GM19324 (cell line): ENCODE data around the gene IL18RAP.

Experiments
- ATAC-seq: cut with Tn5 transposase; IDR thresholded peaks from one replicate; pipeline ENCODE4 v1.9.1; 2021; ENCODE audit warnings: mild to moderate bottlenecking, moderate library complexity; ENCODE audit not compliant: unreplicated experiment, low FRiP score

The IL18RAP gene, protein sequence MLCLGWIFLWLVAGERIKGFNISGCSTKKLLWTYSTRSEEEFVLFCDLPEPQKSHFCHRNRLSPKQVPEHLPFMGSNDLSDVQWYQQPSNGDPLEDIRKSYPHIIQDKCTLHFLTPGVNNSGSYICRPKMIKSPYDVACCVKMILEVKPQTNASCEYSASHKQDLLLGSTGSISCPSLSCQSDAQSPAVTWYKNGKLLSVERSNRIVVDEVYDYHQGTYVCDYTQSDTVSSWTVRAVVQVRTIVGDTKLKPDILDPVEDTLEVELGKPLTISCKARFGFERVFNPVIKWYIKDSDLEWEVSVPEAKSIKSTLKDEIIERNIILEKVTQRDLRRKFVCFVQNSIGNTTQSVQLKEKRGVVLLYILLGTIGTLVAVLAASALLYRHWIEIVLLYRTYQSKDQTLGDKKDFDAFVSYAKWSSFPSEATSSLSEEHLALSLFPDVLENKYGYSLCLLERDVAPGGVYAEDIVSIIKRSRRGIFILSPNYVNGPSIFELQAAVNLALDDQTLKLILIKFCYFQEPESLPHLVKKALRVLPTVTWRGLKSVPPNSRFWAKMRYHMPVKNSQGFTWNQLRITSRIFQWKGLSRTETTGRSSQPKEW

DNA sequence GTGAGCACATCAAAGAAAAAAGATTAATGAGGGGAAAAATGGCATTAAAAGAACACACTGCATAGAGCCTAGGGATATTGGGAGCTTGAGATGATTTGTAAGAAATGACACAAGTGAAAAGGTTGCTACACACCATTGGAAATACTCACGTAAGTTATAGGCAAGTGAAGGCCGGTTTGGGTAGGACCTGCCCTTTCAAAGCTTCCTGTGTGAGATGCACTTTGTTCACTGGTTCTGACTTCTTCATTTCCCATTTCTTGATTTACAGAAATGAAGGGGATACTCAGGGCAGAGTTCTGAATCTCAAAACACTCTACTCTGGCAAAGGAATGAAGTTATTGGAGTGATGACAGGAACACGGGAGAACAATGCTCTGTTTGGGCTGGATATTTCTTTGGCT is at the start of gene IL18RAP:
TSS of gene IL18RAP (plus strand) at position 251 of the 400 bp plus-strand sequence. CDS start at position 369, 118 bp downstream.
- no peak for ATAC-seq

DNA sequence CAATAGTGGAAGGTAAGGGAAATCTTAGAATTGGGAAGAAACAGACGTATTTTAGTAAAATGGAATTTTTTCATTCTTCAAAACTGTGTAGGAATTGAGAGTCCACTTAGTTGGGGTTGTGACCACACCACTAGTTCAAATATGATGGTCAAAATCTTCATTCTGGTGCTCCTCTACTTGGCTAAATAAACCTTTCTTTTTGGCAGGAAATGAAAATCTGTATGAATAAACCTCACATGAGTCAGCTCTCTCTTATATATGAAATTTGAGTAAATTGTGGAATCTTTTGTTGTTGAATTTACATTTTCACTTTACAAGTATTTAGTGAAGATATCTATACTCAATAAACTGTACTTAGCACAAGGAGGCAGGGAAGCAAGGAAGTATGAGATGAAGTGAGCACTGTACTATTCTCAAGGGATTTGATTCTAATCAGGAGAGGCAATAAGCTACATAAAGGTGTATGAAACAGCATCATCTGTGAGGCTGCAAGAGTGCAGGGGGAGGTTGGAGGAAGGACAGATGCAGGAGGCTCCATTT is 46.8 kb upstream of the IL18RAP start:
- no peak for ATAC-seq

DNA sequence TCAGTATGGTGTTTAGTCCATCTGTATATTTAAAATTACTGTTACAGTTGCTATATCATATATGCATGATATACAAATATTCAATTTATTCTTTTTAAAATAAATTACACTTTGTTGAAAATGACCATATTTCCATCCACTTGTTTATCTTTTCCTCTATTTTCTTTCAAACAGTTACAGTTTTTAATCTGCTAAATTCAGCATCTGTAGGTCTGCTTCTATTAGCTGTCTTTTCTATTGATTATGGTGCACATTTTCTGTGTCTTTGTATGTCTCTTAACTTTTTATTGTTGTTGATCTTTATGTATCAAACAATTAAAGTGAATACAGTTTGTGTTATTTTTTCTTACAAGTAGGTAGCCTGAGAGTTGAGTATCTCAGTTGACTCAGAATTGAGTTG is 39.2 kb upstream of the IL18RAP start:
- ATAC-seq: no peak

DNA sequence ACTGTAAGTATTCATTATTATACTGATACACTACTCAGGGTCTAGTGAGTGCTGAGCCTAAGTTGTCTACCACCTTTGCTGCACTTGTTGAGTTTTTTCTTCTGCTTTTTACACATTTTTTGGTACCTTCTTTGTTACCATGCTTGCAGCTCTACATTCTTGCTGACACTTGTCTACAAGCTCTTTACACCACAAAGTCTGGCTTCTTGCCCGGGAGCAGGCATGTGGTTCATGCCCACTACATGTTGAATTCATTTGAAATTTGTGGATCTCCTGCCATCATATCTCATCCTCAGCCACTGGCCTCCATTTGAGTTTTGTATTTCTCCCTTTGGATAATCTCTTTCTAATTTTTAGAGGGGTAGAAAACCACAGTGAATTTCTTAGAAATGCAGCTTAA is 37.4 kb upstream of the IL18RAP start:
- no peak for ATAC-seq

DNA sequence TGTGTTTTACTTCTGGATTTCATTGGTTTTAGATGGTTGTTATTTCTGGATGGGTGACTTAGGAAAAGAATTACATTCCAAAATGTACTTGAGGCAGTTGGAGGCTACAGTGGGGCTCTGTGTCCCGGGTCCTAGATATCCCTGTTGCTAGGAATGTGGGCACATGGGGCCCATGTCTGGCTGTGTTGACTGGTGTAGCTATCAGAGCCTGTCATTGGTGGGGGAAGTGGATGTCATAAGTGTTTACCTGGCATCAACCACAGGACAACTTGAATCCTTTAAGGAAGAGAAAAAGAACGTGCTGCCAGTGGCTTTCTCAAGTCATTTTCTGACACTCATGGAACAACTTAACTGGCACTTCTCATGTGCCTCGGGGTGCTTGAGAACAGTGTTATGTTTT is 37.0 kb upstream of the IL18RAP start:
- ATAC-seq: no peak

DNA sequence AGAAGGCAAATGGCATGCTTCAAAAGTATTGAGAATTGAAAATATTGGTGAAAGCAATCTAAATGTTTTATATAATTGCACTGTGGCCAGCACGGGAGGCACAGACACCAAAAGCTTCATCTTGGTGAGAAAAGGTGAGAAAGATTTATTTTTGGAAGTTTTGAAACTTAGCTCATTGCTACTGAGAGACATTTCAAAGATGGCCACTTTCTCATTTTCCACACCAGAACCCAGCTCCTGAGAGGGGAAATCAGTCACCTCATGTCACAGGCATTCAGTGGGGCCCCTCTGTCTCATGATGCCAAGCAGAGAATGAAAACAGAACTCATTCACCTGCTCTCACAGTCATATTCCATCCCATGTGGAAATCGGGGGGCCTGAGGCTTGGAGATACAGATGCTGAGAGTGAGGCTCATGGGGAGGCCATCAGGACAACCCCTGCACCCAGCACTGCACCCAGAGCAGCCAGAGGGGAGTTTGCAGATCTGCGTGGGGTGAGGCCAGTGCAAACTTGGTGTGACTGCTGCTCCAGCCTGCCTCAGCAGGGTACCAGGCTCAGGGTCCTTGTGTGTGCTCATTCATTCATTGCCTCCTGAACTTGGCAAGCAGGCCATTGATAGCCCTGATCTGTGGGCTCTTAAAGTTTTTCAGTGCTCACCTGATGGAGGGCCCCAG is 36.0 kb upstream of the IL18RAP start:
- ATAC-seq: no peak

DNA sequence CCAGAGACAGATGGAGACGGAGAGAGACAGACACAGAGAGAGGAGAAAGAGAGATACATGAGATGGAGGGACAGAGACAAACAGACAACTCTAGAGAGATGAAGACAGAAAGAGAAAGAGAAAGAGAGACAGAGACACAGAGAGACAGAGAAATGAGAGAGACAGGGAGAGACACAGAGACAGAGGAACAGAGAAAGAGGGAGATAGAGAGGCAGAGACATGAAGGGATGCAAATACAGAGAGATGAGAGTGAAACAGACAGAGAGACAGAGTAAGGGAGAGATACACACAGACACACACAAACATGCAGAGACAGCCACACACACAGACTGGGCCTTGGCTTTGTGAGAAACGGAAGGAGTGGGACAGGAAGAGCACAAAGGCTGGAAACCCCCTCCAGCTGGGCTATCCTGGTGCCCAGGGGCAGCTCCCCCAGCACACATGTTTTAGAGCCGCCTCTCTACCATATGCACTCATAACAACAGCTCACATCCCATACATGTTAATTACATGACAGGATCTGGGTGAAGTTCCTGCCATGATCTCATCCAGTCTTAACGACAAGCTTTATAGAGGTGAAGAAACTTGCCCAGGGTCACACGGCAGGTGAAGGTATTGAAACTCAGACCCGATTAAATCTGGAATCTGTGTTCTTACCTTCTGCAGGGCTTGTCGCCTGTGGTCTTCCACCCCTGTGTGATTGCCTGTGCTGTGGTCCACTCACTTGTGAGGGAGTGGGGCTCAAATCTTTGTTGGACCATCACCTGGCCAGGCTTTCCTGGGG is 35.0 kb upstream of the IL18RAP start:
- ATAC-seq: no peak

DNA sequence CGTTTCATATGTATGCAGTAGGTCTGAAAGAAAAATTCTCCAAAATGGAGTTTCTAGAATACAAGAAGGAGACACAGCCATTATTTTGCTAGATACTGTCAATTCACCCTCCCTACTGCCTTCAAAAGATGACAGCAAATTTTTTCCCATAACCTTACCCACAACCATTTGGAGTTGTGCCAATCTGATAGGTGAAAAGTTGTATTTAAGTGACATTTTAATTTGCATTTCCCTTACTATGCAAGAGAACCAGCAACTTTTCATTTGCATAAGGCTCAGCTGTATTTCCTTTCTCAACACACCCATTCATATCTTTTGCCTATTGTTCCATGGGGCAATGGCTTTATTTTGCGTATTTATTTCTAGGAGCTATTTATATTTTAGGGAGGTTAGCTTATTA is 31.4 kb upstream of the IL18RAP start:
- no peak for ATAC-seq

DNA sequence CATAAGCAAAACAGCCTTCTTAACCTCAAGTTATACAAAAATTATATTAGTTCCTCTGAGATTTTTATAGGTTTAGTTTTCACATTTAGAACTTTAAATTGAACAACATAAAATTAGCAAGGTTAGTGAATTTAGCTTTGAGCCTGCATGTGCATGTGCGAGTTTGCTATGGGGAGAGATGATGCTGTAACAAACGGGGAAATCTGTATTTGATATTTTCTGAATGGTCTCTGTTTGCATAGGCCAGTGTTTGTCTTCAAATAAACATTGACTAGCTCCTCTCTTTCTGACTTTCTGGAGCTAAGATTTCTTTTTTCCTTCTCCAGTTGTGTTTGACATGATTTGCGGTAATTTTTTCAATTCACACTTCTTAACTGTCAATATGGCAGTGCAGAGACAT is 30.9 kb upstream of the IL18RAP start:
- ATAC-seq: no peak

DNA sequence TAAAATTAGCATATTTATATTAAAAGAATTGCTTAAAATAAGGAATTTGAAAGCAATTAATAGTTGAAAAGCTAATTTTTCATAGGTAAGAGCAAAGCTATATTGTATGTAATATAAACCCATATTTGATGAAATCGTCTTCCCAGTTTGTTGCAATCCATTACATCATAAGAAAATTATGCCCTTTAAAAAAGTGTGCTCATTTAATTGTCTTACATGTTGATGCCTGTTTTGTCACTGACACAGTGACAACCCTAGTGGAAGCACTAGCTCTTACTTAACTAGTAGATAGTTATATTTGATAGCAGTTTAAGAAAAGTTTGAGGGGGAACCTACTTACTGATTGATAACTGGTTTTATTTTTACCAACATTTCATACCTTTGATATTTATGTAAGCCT is 30.0 kb upstream of the IL18RAP start:
- ATAC-seq: no peak

DNA sequence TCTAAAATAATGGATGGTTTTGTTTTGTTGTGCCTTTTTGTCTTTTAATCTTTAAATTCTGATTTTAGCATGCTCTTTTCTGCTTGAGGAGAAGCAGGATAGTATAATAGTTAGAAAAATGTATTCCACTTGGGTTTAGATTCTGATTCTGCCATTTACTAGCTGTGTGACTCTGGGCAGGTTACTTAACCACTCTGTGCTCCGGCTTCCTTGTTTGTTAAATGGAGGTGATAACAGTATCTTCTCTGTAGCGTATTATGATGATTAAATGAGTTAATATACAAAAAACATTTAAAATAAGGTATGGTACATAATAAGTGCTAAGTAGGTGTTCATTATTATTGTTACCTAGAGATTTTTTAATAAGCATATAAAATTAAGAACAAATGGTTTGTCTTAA is 26.9 kb upstream of the IL18RAP start:
- ATAC-seq: no peak

DNA sequence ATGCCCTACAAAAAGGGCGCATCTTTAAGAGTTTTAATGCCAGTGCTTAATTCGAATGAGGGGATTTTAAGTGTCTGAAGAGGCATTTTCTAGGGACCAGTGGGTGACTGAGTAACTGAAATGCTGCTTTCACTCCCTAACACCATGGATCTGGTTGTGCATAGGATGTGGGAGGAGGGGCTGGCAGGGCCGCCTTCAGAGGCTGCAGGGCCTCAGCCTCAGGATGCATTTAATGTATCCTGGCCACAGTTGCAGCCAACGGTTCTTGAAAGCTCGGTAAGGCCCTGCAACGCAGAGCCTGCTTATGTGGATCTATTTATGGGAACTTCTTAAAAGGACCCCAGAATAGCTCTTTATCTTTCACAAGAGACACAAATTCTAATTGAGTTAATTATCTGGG is 25.8 kb upstream of the IL18RAP start:
- no peak for ATAC-seq

DNA sequence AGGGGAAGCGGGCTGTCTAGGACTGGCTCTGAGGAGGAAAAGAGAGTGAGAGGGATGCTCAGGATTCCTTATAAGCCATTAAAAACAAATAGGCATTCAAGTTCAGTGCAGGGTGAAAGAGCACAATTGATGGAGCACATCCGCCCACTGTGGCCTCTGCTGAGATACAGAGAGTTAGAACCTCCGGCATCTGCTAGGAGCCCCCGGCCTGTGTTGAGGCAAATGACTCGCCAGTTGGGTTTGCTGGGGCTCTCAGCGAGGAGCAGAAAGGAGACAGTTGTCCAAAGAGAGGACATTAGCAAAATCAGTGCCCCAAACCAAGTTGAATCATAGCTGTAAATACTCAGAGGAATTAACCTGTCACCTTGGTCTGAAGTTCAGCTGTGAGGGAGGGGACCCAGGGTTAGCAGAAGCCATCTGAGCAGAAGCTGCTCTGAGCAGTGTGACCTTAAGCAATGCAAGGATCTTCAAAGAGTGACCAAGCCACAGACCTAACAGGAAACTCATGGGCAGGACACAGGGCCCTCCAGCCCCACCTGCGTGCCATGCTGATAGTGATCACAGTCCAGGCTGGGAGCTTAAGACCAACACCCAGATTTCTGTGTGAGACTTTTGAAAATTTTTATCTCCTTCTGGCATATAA is 23.3 kb upstream of the IL18RAP start:
- ATAC-seq: no peak

DNA sequence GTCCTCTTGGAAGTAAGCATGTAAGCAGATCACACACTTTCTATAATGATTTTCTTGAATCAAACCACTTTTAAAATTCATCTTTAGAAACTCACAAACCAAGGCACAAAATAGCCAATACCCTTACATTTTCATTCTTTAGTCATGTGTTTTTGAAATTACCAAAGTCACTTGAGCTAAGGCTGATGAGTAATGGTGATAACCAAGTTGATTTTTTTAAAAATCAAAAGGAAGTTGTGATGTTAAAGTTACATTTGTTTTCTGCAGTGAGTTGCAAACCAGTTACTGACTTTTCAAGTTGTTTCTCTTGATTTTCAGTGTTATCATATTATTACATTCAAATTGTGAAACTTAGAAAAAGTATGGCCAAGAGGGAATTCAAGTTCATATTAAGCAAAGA is 21.5 kb upstream of the IL18RAP start:
- ATAC-seq: no peak

DNA sequence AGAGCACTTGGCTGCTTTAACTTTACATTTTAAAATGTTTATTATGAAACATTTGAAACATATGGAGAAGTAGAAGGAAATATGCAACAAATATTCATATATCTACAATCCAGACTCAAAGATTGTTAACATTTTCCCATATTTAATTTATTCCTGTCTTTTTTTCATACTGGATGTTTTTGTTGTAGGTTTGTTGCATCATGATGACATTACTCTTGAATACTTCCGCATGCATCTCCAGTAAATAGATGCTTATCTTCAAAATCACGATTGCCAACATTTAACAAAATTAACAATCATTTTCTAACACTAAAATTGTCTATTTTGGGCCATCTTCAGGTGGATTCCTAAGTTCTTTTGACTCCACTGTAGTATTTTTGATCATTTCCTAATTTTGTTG is 21.1 kb upstream of the IL18RAP start:
- ATAC-seq: no peak

DNA sequence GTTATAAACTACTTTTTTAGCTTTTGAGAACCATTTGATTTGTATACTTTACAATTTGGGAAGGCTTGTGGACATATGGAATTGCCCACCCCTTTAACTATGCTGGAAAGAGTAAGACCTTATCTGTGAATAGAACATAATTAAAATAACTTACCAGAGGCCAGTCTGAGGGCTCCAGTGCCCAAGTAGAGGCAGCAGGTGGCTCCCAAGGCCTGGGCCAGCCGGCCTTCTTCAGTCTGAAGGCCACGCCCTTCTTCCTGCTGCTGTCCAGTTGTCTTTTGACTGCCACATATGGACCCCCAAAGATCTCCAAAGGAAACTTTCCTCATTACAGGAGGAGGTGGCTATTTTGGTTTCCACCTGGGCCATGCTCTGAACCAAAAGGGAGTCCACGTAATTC is 12.0 kb upstream of the IL18RAP start:
- ATAC-seq: no peak

DNA sequence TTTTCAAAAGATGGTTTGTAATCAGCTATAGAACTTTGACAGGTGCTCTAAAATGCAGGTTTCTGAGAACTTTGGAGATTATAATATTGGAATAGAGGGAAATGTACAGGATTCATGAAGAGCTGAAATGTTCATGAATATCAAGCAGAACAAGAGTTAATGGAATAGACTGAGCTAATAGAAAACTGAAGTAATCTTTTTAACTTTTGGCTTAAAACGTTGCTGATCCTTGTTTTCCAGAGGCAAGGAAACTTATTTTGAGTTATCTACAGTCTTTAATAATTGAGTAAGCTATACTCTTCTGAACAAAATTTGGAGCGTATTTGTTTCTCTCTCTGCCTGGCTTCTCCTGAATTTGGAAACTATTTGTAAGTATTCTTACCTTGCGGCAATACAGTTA is 10.8 kb upstream of the IL18RAP start:
- ATAC-seq: no peak

DNA sequence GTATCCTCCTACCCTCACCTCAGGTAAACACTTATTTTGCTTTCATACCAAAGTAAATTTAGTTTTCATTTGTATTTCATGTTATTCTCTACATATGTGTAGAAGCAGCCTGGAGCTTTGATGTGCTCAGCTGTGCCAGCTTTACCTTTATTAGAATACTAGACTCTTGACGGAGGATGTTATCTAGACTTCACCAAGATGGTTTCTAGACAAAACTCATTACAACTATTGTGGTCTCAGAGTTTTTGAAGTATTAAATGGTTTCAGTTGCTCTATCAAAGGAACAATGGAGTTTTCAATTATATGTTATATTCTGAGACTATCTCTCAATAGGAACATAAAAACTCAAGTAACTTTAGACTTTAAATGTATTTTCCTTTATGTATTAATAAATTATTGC is 5.0 kb upstream of the IL18RAP start:
- ATAC-seq: no peak

DNA sequence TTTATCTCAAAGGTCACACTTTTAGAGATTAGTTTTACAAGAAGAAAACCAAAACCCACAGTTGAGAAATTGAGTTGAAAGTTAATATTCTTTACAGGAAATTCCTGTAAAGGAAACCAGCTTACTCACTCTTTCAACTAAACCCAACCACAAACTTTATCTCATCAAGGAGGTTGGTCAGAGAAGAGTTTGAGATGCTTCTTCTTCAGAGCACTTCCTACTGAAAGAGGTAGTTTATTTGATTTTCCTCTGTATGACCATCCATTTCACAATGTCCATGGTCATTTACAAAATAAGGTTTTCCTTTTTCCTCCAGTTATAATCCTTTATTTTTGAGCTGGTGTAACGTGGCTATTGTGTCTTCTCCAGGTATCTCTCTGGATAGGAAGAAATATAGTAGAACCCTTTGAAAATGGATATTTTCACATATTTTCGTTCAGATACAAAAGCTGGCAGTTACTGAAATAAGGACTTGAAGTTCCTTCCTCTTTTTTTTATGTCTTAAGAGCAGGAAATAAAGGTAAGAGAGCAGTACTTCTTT is 4.5 kb upstream of the IL18RAP start:
- peak; percentile 52 for ATAC-seq

DNA sequence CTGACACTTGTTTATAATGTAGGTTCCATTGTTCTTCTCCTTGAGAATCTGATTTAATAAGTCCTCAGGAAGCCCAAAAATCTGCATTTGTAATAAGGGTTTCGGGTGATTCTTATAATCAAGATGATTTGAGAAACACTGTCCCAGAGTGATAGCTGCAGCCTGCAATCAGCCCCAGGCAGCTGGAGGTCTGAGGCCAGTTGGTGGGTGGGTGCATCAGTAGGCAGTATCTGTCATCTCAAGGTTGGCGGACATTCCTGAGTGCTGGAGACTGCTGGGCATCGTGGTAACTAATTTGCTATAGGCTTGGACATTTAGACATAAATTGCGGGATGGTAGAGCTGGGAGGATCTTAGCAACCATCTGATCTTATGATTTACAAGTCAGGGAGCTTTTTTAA is 2.7 kb upstream of the IL18RAP start:
- no peak for ATAC-seq
